Measurements from ENCODE around the gene TBR1.

Gene TBR1

GRCh38 chr2:161415987-161416707, at the start of gene TBR1:
TSS of gene TBR1 (plus strand) at chr2:161416297. CDS start at chr2:161416411, 114 bp downstream.
- DNase-seq (ENCODE audit: low read depth), result no peak

- no peak for DNase-seq (ENCODE audit: low read depth)
Observed at GRCh38 chr2:161367675-161368074, 48.4 kb upstream of the TBR1 start.

GRCh38 chr2:161369311-161369710, 46.8 kb upstream of the TBR1 start:
- no peak for DNase-seq (ENCODE audit: low read depth)

GRCh38 chr2:161370981-161371380, 45.1 kb upstream of the TBR1 start:
- DNase-seq (ENCODE audit: low read depth), result no peak

- no peak for DNase-seq (ENCODE audit: low read depth)
Observed at GRCh38 chr2:161371869-161372268, 44.2 kb upstream of the TBR1 start.

- no peak for DNase-seq (ENCODE audit: low read depth)
Observed at GRCh38 chr2:161373942-161374341, 42.2 kb upstream of the TBR1 start.

DNA sequence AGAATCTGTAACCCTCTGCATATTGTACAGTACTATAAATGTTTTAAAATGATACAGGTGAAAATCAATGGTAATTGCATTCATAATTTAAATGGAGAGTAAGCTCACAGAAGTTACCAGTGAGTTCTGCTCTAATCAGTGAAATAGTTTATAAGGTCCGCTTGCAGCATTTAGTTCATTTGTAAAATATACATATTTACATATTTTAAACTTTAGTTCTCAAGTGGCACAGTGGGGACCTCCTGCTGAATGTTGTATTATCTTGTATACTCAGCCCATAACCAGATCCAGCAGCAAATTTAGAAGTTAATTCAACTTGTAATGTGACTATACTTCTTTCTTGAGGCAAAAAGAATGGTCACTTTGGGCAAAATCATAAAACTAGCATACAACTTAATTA, 41.7 kb upstream of the TBR1 start:
- no peak for DNase-seq (ENCODE audit: low read depth)

GRCh38 chr2:161379740-161380139, 36.4 kb upstream of the TBR1 start:
- DNase-seq (ENCODE audit: low read depth), result no peak

DNA sequence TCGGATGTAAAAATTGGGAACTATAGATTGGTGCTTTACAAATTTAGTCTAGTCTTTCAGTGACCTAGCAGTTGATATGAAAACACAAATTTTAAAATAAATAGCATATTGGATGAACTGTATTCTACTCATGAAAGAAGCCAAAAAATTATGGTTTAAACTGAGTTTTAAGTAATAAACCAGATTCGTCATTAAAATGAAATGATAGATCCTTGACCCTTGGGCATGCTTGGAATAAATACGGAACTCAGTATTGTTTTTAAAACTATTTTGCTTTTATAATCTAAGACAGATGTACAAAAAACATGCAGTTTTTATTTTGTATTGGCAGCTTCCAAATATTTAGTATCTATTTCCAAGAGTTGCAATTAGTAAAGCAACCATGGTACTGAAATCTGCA, 34.6 kb upstream of the TBR1 start:
- DNase-seq (ENCODE audit: low read depth), result no peak

DNA sequence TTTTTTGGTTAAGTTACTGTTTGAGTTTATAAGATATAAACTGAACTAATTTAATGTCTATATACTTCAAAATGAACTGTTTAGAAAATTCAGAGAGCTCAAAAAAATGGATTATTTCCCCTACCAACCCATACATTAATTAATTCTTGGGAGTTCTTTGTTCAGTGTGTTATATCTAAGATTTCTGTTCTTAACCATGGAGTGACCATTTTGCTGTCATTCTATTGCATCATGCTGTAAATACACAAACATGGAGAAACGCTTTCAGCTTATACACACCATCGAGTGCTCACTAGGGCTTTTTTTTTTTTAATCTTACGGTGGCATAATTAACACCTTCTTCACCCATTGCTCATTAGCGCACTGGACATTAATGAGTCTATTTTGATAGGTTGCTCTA, 33.4 kb upstream of the TBR1 start:
- DNase-seq (ENCODE audit: low read depth), result no peak

DNA sequence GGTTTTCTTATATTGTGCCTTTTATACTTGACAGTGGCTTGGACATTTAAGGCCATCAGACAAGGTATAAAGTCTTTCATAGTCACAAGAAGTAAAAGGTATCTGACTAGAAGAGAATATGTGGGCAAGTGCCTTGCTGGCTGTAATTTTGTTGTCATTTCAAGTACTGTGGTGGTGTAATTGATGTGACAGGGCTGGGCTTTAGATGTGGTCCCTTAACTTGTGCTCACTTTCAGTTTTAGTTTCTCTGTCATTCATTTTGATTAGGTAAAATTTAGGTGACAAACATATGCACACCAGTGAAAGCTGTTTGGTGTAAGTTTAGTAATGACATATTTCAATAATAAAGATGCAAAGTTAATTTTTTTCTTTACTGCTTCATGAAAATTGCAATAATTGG, 31.2 kb upstream of the TBR1 start:
- DNase-seq (ENCODE audit: low read depth), result no peak

- DNase-seq (ENCODE audit: low read depth), result no peak
Observed at GRCh38 chr2:161386228-161386824, 29.8 kb upstream of the TBR1 start.

DNA sequence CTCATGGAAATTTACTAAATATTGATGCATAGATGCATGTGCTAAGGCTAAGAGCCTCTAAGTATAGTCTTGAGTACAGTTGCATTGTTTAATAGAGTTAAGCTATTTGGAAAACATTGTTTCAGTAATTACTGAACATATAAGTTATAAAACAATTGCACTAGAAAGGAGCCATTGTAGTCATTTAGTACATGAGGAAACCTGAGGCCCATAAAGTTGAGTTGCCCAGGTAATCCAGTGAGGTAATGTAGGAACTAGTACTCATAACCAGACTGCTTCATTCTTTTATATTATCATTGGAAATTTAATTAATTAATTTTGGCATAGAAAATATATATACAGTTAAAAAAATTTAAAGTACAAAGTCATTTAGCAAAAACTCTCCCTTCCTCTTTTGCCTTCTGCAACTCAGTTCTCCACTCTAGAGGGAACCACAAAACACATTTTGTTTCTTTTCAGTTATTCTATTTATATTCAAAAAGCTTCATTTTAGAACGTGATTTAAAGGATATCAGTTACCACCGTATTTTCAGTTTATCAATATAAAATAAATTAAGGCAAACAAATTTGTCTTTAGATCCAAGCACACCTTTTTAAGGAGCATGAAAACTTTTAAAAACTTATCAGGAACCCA, 27.8 kb upstream of the TBR1 start:
- no peak for DNase-seq (ENCODE audit: low read depth)

GRCh38 chr2:161391737-161392506, 24.2 kb upstream of the TBR1 start:
- DNase-seq (ENCODE audit: low read depth), result no peak

- no peak for DNase-seq (ENCODE audit: low read depth)
Observed at GRCh38 chr2:161400076-161400475, 16.0 kb upstream of the TBR1 start.

DNA sequence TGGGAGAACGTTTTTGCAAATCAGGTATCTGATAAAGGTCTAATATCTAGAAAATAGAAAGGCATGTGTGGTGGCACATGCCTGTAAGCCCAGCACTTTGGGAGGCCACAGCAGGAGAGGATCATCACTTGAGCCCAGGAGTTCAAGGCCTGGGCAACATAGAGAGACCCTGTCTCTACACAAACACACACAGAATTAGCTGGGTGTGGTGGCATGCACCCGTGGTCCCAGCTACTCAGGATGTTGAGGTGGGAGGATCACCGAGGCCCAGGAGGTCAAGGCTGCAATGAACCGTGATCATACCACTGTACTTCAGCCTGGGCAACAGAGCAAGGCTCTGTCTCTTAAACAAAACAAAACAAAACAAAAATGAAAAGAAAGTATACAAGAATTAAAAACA, 13.8 kb upstream of the TBR1 start:
- DNase-seq (ENCODE audit: low read depth), result no peak

- no peak for DNase-seq (ENCODE audit: low read depth)
Observed at GRCh38 chr2:161406316-161406715, 9.8 kb upstream of the TBR1 start.

- no peak for DNase-seq (ENCODE audit: low read depth)
Observed at GRCh38 chr2:161407597-161407996, 8.5 kb upstream of the TBR1 start.

DNA sequence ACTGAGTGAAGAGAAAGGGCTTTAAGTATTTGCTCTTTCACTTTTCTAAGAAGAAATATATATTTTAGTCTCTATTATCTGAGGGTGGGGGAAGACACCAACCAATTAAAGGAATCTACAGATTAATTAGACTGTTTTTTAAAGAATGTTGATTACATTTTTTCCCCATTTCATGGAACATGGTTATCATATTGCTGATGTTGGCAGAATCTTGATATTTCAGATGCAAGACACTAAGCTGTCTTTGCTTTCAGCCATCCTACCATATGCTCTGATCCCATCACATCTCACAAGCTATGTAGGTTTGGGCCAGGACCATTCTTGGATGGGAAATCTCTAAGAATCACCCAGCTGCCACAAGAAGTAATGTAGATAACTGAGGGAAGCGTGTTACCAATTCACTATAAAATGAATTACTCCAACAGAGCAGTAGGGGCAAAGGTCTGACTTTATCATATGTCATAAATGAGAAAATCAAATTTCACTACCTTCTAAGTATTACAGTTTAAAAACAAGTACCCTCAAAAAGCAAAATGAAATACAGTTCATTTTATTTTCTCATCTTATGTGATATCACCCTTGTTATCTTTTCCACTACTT, 6.7 kb upstream of the TBR1 start:
- DNase-seq (ENCODE audit: low read depth), result no peak

DNA sequence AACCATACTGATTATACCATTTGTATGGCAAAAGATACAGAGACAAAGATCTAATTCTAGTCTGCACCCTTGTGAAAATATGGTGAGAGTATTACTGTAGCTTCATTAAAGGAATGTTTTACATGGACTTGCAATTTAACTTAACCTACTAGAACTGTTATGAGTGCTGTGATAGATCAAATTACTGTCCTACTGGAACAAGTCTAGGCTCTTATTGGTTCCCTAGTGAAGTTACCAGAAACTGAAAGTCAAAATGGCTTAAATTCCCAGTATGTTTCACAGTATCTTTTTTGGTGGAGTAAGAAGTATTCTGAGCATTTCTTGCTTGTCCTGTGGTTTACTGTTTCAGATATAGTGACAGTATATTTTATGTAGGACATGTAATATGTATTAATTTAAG, 3.8 kb upstream of the TBR1 start:
- DNase-seq (ENCODE audit: low read depth), result no peak

GRCh38 chr2:161414042-161415033, 1.8 kb upstream of the TBR1 start:
- no peak for DNase-seq (ENCODE audit: low read depth)
